Heart left ventricle (tissue), 16 donors: ENCODE data around the gene KLHL29. TPM values are rescaled to one million over a fixed set of nuclear protein-coding genes. Genes with fewer than 3 reads are reported as not detected.

Source experiments
- ATAC-seq, 4 donors: fragments of 200-7000 bp; cut with Tn5 transposase; one replicate each; pipeline ENCODE4 v1.9.1; 2020 to 2022; ENCODE audit warnings: moderate library complexity in 4 of 4, mild to moderate bottlenecking in 3 of 4, moderate number of reproducible peaks in 1 of 4
- DNase-seq, 5 donors: peaks; one replicate each; pipeline ENCODE4 v3.0.0-alpha.2; 2020
- H3K27ac ChIP-seq, 12 donors: fragments of 200-600 bp; sonication (generic) in 4 of 12; one replicate each; pipeline versions ENCODE4 v1.5.0 to v1.8.0; 2016 to 2022; ENCODE audit warnings: mild to moderate bottlenecking in 2 of 12
- H3K27me3 ChIP-seq, 9 donors: fragments of 200-600 bp; sonication (generic) in 2 of 9; one replicate each; pipeline versions ENCODE4 v1.5.1 to v1.8.0; 2016 to 2022; ENCODE audit warnings: mild to moderate bottlenecking in 3 of 9
- H3K36me3 ChIP-seq, 9 donors: fragments of 200-600 bp; sonication (generic) in 2 of 9; one replicate each; pipeline versions ENCODE4 v1.5.0 to v1.8.0; 2018 to 2022; ENCODE audit warnings: mild to moderate bottlenecking in 2 of 9
- H3K4me1 ChIP-seq, 12 donors: fragments of 200-600 bp; sonication (generic) in 4 of 12; one replicate each; pipeline versions ENCODE4 v1.5.0 to v1.8.0; 2016 to 2022; ENCODE audit warnings: mild to moderate bottlenecking in 3 of 12
- H3K4me3 ChIP-seq, 12 donors: fragments of 200-600 bp; sonication (generic) in 4 of 12; one replicate each; pipeline versions ENCODE4 v1.5.0 to v1.8.0; 2017 to 2022; ENCODE audit warnings: mild to moderate bottlenecking in 9 of 12, moderate library complexity in 4 of 12
- H3K9me3 ChIP-seq, 12 donors: fragments of 200-600 bp; sonication (generic) in 4 of 12; one replicate each; pipeline versions ENCODE4 v1.5.0 to v1.8.0; 2016 to 2022; ENCODE audit warnings: mild to moderate bottlenecking in 1 of 12
- POLR2A ChIP-seq, 2 donors: fragments of 450-650 bp; IDR thresholded peaks; one replicate each; pipeline ENCODE4 v1.6.1; 2017; ENCODE audit warnings: antibody characterized with exemption in 2 of 2, mild to moderate bottlenecking in 2 of 2, moderate library complexity in 2 of 2
- WGBS, 4 donors: extraction: QIAGEN DNeasy Blood & Tissue Kit in 2 of 4; methylation state at CpG; one replicate each; pipeline versions ENCODE4 v1.1.5 to v1.1.7; 2013 to 2018; 5-methylcytosine and 5-hydroxymethylcytosine counted together
- intact Hi-C, 10 donors: fragments of 100-400 bp; cut with DNase I; formaldehyde crosslinking; loops; one replicate each; pipeline versions ENCODE4 v1.11.1 to v1.14.2; 2022
- polyA plus RNA-seq, 2 donors: library from polyadenylated mRNA; stranded (reverse); fragments of 200-250 nt; gene quantifications; one replicate each; pipeline ENCODE4 v1.2.3, GENCODE V29; 2013
- total RNA-seq, 9 donors: library from RNA; depleted of rRNA in 2 of 9; stranded (reverse); fragments of >200 nt in 2 of 9; fragmentation: NEBNext Ultra II Directional in 3 of 9; extraction: Animal tissue kit (Norgen Biotek cat#: 25700) in 3 of 9; gene quantifications; one replicate each; pipeline versions ENCODE4 v1.1.0 to v1.2.4, GENCODE V29; 2016 to 2023
- TF ChIP-seq, protein P1 (sequence below), 12 donors: fragments of 200-600 bp; sonication (generic) in 4 of 12; IDR thresholded peaks; one replicate each; pipeline versions ENCODE4 v1.5.0 to v1.8.0; 2018 to 2022; ENCODE audit warnings: antibody characterized with exemption in 12 of 12, mild to moderate bottlenecking in 5 of 12
- donor health status: ischemic (EF 13 %, LVEDD 7.1; RV severe dilation, severe dysfunction).
- donor health status: healthy with polysubstance abuse.
- donor health status: DM: no; HTN: yes; CAD: no.
- donor health status: DM: no; HTN: no; CAD: no.
- donor health status: ischemic (EF 25% LVEDD 6.9; RV normal size, moderate dysfunction).
- donor health status: ischemic (EF 25% LVEDD 5.7; RV mildly dilated, moderate dysfunction).
- donor health status: healthy.
- donor health status: DM: yes; HTN: yes; CAD: no.
- donor health status: ischemic (EF 35%, LVEDD 5.7; RV mildly dilated, moderate dysfunction).
- donor health status: nonischemic (EF 11% LVEDD 7.7; RV severe dilation, severe dysfunction).
- donor health status: DM: yes; HTN: yes; CAD: no.
- donor health status: PGD.
- donor health status: ischemic (EF 29% LVEDD 5.4; RV normal size, mild dysfunction).
- donor health status: nonischemic (EF 23%, LVEDD 6.1; RV moderate dilation, normal function).

The KLHL29 gene
- total and polyA plus RNA-seq, 11 donors: 0.74 to 2.7 (median 1.1) TPM

- Histone ChIP-seq H3K27ac (peak overlapping the region in 2 of 12 donors; percentile 33 to 79), H3K27me3 (no peaks in the 10 kb centered on the region), H3K4me1 (peaks cover 0 to 8% (median 0%) of the 10 kb centered on the region in 12 donors), H3K36me3 (no peaks in the 10 kb centered on the region), H3K9me3 (no peaks in the 10 kb centered on the region), H3K4me3 (peak overlapping the region in 1 of 12 donors; percentile 3)
- peak in 2 of 5 donors; percentile 34 to 49 for DNase-seq
- 72 to 84% (median 81%) methylated on average over 23 of the region's 23 CpGs for WGBS, 4 donors
- no peak for TF ChIP-seq POLR2A (IDR thresholded peaks at IDR 0.05)
- TF ChIP-seq, protein P1, sequence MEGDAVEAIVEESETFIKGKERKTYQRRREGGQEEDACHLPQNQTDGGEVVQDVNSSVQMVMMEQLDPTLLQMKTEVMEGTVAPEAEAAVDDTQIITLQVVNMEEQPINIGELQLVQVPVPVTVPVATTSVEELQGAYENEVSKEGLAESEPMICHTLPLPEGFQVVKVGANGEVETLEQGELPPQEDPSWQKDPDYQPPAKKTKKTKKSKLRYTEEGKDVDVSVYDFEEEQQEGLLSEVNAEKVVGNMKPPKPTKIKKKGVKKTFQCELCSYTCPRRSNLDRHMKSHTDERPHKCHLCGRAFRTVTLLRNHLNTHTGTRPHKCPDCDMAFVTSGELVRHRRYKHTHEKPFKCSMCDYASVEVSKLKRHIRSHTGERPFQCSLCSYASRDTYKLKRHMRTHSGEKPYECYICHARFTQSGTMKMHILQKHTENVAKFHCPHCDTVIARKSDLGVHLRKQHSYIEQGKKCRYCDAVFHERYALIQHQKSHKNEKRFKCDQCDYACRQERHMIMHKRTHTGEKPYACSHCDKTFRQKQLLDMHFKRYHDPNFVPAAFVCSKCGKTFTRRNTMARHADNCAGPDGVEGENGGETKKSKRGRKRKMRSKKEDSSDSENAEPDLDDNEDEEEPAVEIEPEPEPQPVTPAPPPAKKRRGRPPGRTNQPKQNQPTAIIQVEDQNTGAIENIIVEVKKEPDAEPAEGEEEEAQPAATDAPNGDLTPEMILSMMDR (IDR thresholded peaks at IDR 0.05): no peak
- peak in 1 of 4 donors; percentile 32 for ATAC-seq
- intact Hi-C loops: no loop called here
These were observed 147.7 kb downstream of the KLHL29 start for GRCh38 chr2:23532391-23533337.

GRCh38 chr2:23533338-23533695 is 148.3 kb downstream of the KLHL29 start:
- Histone ChIP-seq H3K27ac (peak overlapping the region in 1 of 12 donors; percentile 79), H3K4me3 (no peak overlapping the region), H3K27me3 (no peaks in the 10 kb centered on the region), H3K36me3 (no peaks in the 10 kb centered on the region), H3K4me1 (peaks cover 0 to 8% (median 0%) of the 10 kb centered on the region in 12 donors), H3K9me3 (no peaks in the 10 kb centered on the region)
- TF ChIP-seq POLR2A (IDR thresholded peaks at IDR 0.05): no peak
- TF ChIP-seq, protein P1 (IDR thresholded peaks at IDR 0.05): no peak
- 85 to 86% (median 86%) methylated on average over 9 of the region's 9 CpGs for WGBS, 4 donors
- peak in 1 of 4 donors; percentile 5 for ATAC-seq
- no peak for DNase-seq
- intact Hi-C loops: no loop called here

- H3K9me3 ChIP-seq: no peaks in the 10 kb centered on the region
- DNase-seq (no peak), ATAC-seq (no peak)
- H3K4me1 ChIP-seq: peaks cover 0 to 8% (median 0%) of the 10 kb centered on the region in 12 donors
- H3K4me3 ChIP-seq: no peak overlapping the region
- H3K27me3 ChIP-seq: no peaks in the 10 kb centered on the region
- no peaks in the 10 kb centered on the region for H3K36me3 ChIP-seq
- intact Hi-C loops: no loop called here
- 67 to 88% (median 77%) methylated on average over 2 of the region's 2 CpGs for WGBS, 4 donors
- no peak overlapping the region for H3K27ac ChIP-seq
- TF ChIP-seq, protein P1 (IDR thresholded peaks at IDR 0.05): no peak
- no peak for TF ChIP-seq POLR2A (IDR thresholded peaks at IDR 0.05)
These were observed 149.8 kb downstream of the KLHL29 start for GRCh38 chr2:23534771-23535170.

GRCh38 chr2:23536326-23536725 is 151.3 kb downstream of the KLHL29 start:
- H3K4me3 ChIP-seq: no peak overlapping the region
- no peak for DNase-seq
- no peaks in the 10 kb centered on the region for H3K9me3 ChIP-seq
- H3K36me3 ChIP-seq: no peaks in the 10 kb centered on the region
- ATAC-seq: no peak
- no peaks in the 10 kb centered on the region for H3K27me3 ChIP-seq
- no peak for TF ChIP-seq POLR2A (IDR thresholded peaks at IDR 0.05)
- TF ChIP-seq, protein P1 (IDR thresholded peaks at IDR 0.05): no peak
- no peak overlapping the region for H3K27ac ChIP-seq
- intact Hi-C loops: no loop called here
- WGBS, 4 donors: 82 to 92% (median 90%) methylated on average over 13 of the region's 13 CpGs
- peaks cover 0 to 17% (median 1%) of the 10 kb centered on the region in 12 donors for H3K4me1 ChIP-seq
